Measurements from ENCODE around the gene OTOF. TPM values are rescaled to one million over a fixed set of nuclear protein-coding genes. Genes with fewer than 3 reads are reported as not detected.

The OTOF gene
- total and polyA plus RNA-seq, 9 donors = under 0.01 to 0.37 (median 0.17) TPM; not detected in 2

GRCh38 chr2:26448651-26449050 lies 29.3 kb downstream of the OTOF start:
- intact Hi-C loops (cut with DNase I) = no loop called here
- no peak overlapping the region for H3K4me3 ChIP-seq
- H3K27me3 ChIP-seq = no peaks in the 10 kb centered on the region
- no peaks in the 10 kb centered on the region for H3K4me1 ChIP-seq (ENCODE audit: insufficient read depth)
- TF ChIP-seq POLR2A (IDR thresholded peaks at IDR 0.05) (no peak), EP300 (IDR thresholded peaks at IDR 0.05) (no peak), CTCF (IDR thresholded peaks at IDR 0.05) (no peak)
- H3K36me3 ChIP-seq = no peaks in the 10 kb centered on the region
- H3K27ac ChIP-seq = no peak overlapping the region
- no peaks in the 10 kb centered on the region for H3K9me3 ChIP-seq
- 88 to 94% (median 93%) methylated on average over 9 of the region's 9 CpGs for WGBS, 3 donors
- DNase-seq = no peak

GRCh38 chr2:26444236-26444635 lies 33.7 kb downstream of the OTOF start:
- intact Hi-C loops (cut with DNase I) = no loop called here
- no peak for TF ChIP-seq EP300 (IDR thresholded peaks at IDR 0.05)
- H3K4me3 ChIP-seq = no peak overlapping the region
- H3K36me3 ChIP-seq = no peaks in the 10 kb centered on the region
- no peak for DNase-seq
- H3K27ac ChIP-seq = no peak overlapping the region
- no peaks in the 10 kb centered on the region for H3K27me3 ChIP-seq
- H3K9me3 ChIP-seq = no peaks in the 10 kb centered on the region
- WGBS, 3 donors = 87 to 90% (median 87%) methylated on average over 7 of the region's 7 CpGs
- H3K4me1 ChIP-seq (ENCODE audit: insufficient read depth) = no peaks in the 10 kb centered on the region

GRCh38 chr2:26442707-26443106 lies 35.2 kb downstream of the OTOF start:
- TF ChIP-seq CTCF (IDR thresholded peaks at IDR 0.05) (no peak), EP300 (IDR thresholded peaks at IDR 0.05) (no peak), POLR2A (IDR thresholded peaks at IDR 0.05) (no peak)
- DNase-seq = no peak
- 49 to 56% (median 55%) methylated on average over 3 of the region's 3 CpGs for WGBS, 3 donors
- Histone ChIP-seq H3K4me1 (ENCODE audit: insufficient read depth) (no peaks in the 10 kb centered on the region), H3K36me3 (no peaks in the 10 kb centered on the region), H3K9me3 (no peaks in the 10 kb centered on the region), H3K27ac (no peak overlapping the region), H3K27me3 (no peaks in the 10 kb centered on the region), H3K4me3 (no peak overlapping the region)
- intact Hi-C loops (cut with DNase I) = no loop called here

- no peaks in the 10 kb centered on the region for H3K36me3 ChIP-seq
- H3K27ac ChIP-seq = no peak overlapping the region
- H3K4me3 ChIP-seq = no peak overlapping the region
- H3K9me3 ChIP-seq = no peaks in the 10 kb centered on the region
- DNase-seq = no peak
- intact Hi-C loops (cut with DNase I) = no loop called here
- no peaks in the 10 kb centered on the region for H3K27me3 ChIP-seq
- TF ChIP-seq CTCF (IDR thresholded peaks at IDR 0.05) (no peak), EP300 (IDR thresholded peaks at IDR 0.05) (no peak), POLR2A (IDR thresholded peaks at IDR 0.05) (no peak)
- WGBS, 3 donors = 93 to 96% (median 95%) methylated on average over 2 of the region's 2 CpGs
- no peaks in the 10 kb centered on the region for H3K4me1 ChIP-seq (ENCODE audit: insufficient read depth)
These were observed 35.6 kb downstream of the OTOF start for GRCh38 chr2:26442301-26442700.

GRCh38 chr2:26438926-26439325 lies 39.0 kb downstream of the OTOF start:
- Histone ChIP-seq H3K36me3 (no peaks in the 10 kb centered on the region), H3K27ac (no peak overlapping the region), H3K9me3 (no peaks in the 10 kb centered on the region), H3K4me1 (ENCODE audit: insufficient read depth) (no peaks in the 10 kb centered on the region), H3K27me3 (no peaks in the 10 kb centered on the region), H3K4me3 (no peak overlapping the region)
- TF ChIP-seq CTCF (IDR thresholded peaks at IDR 0.05) (no peak), POLR2A (IDR thresholded peaks at IDR 0.05) (no peak), EP300 (IDR thresholded peaks at IDR 0.05) (no peak)
- intact Hi-C loops (cut with DNase I) = no loop called here
- WGBS, 3 donors = 66 to 85% (median 83%) methylated on average over 5 of the region's 5 CpGs
- DNase-seq = no peak
